ENCODE data around the gene PSD. TPM values are rescaled to one million over a fixed set of nuclear protein-coding genes. Genes with fewer than 3 reads are reported as not detected.

The PSD gene
- total and polyA plus RNA-seq, 9 of the 15 experiments (the other 6 are each of a cell fraction or from before 2014, with no cell fraction given): 0.11 to 1.7 (median 0.54) TPM; not detected in 2

- TF ChIP-seq POLR2G (IDR thresholded peaks at IDR 0.05; ENCODE audit: low read depth, low read length) (peak; percentile 73), MCM5 (IDR thresholded peaks at IDR 0.05; ENCODE audit: low read depth) (no peak), SREBF2 (CRISPR knock-in tag; IDR thresholded peaks at IDR 0.05) (no peak), ZBTB49 (CRISPR knock-in tag; IDR thresholded peaks at IDR 0.05; ENCODE audit: borderline replicate concordance) (no peak), ZNF589 (CRISPR knock-in tag; IDR thresholded peaks at IDR 0.05; ENCODE audit: low read depth) (peak; percentile 21; the same call in 1 of the 2 replicates), MAFK (IDR thresholded peaks at IDR 0.05; ENCODE audit: low read length) (no peak), ETV6 (IDR thresholded peaks at IDR 0.05; ENCODE audit: borderline replicate concordance in 1 of 2, low read depth in 2 of 2, low read length in 1 of 2) (peak; percentile 24 to 82; a peak in 2 of 4 replicates), ETV6 (CRISPR knock-in tag; IDR thresholded peaks at IDR 0.05; ENCODE audit: borderline replicate concordance) (no peak), NONO (IDR thresholded peaks at IDR 0.05; ENCODE audit: low read depth in 2 of 2, low read length in 1 of 2) (0 out of 4 replicates have a peak, but pooled peaks of 1 of the 2 experiments have one; percentile 31), PHB2 (IDR thresholded peaks at IDR 0.05; ENCODE audit: low read depth) (no peak), FOXA3 (CRISPR knock-in tag; conservative IDR thresholded peaks at IDR 0.05 in 1 of 2, IDR thresholded peaks at IDR 0.05 in 1 of 2) (0 out of 4 replicates have a peak, but pooled peaks of 1 of the 2 experiments have one; percentile 46), KAT7 (CRISPR knock-in tag; IDR thresholded peaks at IDR 0.05; ENCODE audit: borderline replicate concordance) (peak; percentile 44; the same call in 1 of the 2 replicates)
- TF ChIP-seq, protein P1, sequence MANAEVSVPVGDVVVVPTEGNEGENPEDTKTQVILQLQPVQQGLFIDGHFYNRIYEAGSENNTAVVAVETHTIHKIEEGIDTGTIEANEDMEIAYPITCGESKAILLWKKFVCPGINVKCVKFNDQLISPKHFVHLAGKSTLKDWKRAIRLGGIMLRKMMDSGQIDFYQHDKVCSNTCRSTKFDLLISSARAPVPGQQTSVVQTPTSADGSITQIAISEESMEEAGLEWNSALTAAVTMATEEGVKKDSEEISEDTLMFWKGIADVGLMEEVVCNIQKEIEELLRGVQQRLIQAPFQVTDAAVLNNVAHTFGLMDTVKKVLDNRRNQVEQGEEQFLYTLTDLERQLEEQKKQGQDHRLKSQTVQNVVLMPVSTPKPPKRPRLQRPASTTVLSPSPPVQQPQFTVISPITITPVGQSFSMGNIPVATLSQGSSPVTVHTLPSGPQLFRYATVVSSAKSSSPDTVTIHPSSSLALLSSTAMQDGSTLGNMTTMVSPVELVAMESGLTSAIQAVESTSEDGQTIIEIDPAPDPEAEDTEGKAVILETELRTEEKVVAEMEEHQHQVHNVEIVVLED (CRISPR knock-in tag; IDR thresholded peaks at IDR 0.05): peak; percentile 91
- TF ChIP-seq, protein P2, sequence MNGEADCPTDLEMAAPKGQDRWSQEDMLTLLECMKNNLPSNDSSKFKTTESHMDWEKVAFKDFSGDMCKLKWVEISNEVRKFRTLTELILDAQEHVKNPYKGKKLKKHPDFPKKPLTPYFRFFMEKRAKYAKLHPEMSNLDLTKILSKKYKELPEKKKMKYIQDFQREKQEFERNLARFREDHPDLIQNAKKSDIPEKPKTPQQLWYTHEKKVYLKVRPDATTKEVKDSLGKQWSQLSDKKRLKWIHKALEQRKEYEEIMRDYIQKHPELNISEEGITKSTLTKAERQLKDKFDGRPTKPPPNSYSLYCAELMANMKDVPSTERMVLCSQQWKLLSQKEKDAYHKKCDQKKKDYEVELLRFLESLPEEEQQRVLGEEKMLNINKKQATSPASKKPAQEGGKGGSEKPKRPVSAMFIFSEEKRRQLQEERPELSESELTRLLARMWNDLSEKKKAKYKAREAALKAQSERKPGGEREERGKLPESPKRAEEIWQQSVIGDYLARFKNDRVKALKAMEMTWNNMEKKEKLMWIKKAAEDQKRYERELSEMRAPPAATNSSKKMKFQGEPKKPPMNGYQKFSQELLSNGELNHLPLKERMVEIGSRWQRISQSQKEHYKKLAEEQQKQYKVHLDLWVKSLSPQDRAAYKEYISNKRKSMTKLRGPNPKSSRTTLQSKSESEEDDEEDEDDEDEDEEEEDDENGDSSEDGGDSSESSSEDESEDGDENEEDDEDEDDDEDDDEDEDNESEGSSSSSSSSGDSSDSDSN (IDR thresholded peaks at IDR 0.05; ENCODE audit: borderline replicate concordance in 1 of 2, low read depth in 2 of 2, low read length in 2 of 2): peak in 1 of 2 experiments; percentile 72; a peak in 1 of 4 replicates
- TF ChIP-seq, protein P3, sequence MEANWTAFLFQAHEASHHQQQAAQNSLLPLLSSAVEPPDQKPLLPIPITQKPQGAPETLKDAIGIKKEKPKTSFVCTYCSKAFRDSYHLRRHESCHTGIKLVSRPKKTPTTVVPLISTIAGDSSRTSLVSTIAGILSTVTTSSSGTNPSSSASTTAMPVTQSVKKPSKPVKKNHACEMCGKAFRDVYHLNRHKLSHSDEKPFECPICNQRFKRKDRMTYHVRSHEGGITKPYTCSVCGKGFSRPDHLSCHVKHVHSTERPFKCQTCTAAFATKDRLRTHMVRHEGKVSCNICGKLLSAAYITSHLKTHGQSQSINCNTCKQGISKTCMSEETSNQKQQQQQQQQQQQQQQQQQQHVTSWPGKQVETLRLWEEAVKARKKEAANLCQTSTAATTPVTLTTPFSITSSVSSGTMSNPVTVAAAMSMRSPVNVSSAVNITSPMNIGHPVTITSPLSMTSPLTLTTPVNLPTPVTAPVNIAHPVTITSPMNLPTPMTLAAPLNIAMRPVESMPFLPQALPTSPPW (CRISPR knock-in tag; IDR thresholded peaks at IDR 0.05): peak; percentile 60
Measured at GRCh38 chr10:102399217-102400021, 19.2 kb downstream of the PSD start (continued).
